ENCODE measurements around the gene KIDINS220. TPM values are rescaled to one million over a fixed set of nuclear protein-coding genes. Genes with fewer than 3 reads are reported as not detected.

The KIDINS220 gene
- total RNA-seq, 1 experiment from 2014 or later = 20.1 TPM

DNA sequence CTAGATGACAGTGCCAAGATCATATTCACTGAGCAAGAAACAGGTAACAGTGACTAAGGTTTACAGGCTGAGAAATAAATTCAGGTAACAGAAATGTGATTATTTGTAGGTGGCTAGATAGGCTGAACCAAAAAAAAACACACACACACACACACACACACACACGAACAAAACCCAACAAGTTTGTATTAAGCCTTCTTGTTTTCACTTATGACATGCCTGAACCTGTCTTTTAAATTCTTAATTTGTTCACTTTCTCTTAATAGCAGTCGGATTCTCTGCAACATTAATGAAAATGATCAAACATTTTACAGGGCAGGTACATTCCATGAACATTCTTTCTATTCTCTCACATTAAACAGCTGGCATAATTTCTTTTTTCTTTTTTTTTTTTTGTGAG lies 18.8 kb upstream of the KIDINS220 start:
- RAD21 ChIA-PET (ENCODE audit: low non-redundant PET in 1 of 2, low total read pairs in 2 of 2, uncharacterized antibody in 2 of 2, unreplicated experiment in 2 of 2) = no interaction called here
- BruUV-seq (replicated peaks) = no TSS peak
- TF ChIP-seq POLR2AphosphoS5 (IDR thresholded peaks at IDR 0.05; ENCODE audit: low read depth, low read length) = no peak
- no peak for TF ChIP-seq CBX3 (IDR thresholded peaks at IDR 0.05; ENCODE audit: low read depth)
- no peak for TF ChIP-seq POLR2A (IDR thresholded peaks at IDR 0.05; ENCODE audit: borderline replicate concordance, extremely low read depth, insufficient read depth, insufficient read length)
- no peak for TF ChIP-seq SRF (IDR thresholded peaks at IDR 0.05; ENCODE audit: low read depth)
- TF ChIP-seq, protein P1, sequence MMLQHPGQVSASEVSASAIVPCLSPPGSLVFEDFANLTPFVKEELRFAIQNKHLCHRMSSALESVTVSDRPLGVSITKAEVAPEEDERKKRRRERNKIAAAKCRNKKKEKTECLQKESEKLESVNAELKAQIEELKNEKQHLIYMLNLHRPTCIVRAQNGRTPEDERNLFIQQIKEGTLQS (IDR thresholded peaks at IDR 0.05) = no peak
- TF ChIP-seq ELF1 (IDR thresholded peaks at IDR 0.05; ENCODE audit: borderline replicate concordance, low read depth) = no peak

DNA sequence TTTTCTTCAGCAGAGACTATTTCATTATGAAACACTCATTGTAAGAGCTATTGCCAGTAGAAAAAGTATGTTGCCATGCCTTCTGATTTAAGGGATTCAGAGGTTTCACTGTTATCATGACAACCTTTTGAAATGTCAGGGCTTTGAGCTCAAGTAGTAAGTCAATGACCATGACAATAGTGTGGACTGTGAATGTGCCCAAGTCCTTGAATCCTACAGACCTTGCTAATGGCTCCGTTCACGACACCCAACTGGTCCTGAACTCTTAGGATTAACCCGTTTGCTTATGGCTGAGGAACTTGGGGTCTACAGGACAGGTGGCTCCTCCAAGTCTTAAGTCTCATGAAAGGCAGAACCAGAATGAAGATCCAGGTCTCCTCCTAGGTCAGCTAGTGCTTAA lies 17.6 kb upstream of the KIDINS220 start:
- no peak for DNase-seq (ENCODE audit: low read depth, low spot score)
- Histone ChIP-seq H3K4me3 (replicated peaks in 1 of 2; ENCODE audit: low read depth in 1 of 2, low read length in 2 of 2) (no peak overlapping the region), H3K4me1 (ENCODE audit: control insufficient read depth in 1 of 2, insufficient read depth in 2 of 2, low read length in 2 of 2) (0 out of 4 replicates have a peak, but pooled peaks cover 0 to 4% of the 10 kb centered on the region in 2 experiments), H3K27ac (ENCODE audit: low read depth, low read length) (no peak overlapping the region), H3K9me2 (ENCODE audit: insufficient read depth) (no peaks in the 10 kb centered on the region), H3K36me3 (ENCODE audit: control insufficient read depth in 1 of 2, insufficient read depth in 2 of 2, low read length in 2 of 2) (no peaks in the 10 kb centered on the region), H4K20me1 (ENCODE audit: insufficient read depth) (no peaks in the 10 kb centered on the region), H3K9me3 (ENCODE audit: control insufficient read depth in 1 of 2, insufficient read depth in 1 of 2, low read depth in 1 of 2, low read length in 2 of 2) (no peaks in the 10 kb centered on the region), H3K79me2 (ENCODE audit: insufficient read depth, low read length) (no peaks in the 10 kb centered on the region), H3K27me3 (ENCODE audit: insufficient read depth, low read length) (no peaks in the 10 kb centered on the region), H2AFZ (ENCODE audit: low read depth, low read length, poor library complexity, severe bottlenecking) (no peak overlapping the region), H3K4me2 (ENCODE audit: low read length) (no peak overlapping the region), H3K9ac (ENCODE audit: low read length) (no peak overlapping the region)
- RAD21 ChIA-PET (ENCODE audit: low non-redundant PET in 1 of 2, low total read pairs in 2 of 2, uncharacterized antibody in 2 of 2, unreplicated experiment in 2 of 2) = no interaction called here
- intact Hi-C loops (cut with micrococcal nuclease) = no loop called here
- no peak for ATAC-seq
- BruUV-seq (replicated peaks) = no TSS peak
- POLR2A ChIA-PET = no interaction called here
- CTCF ChIA-PET = no interaction called here
- TF ChIP-seq CEBPB (IDR thresholded peaks at IDR 0.05; ENCODE audit: low read depth) (no peak), ZFX (IDR thresholded peaks at IDR 0.05) (no peak), EZH2phosphoT487 (IDR thresholded peaks at IDR 0.05; ENCODE audit: borderline replicate concordance) (no peak), RAD21 (IDR thresholded peaks at IDR 0.05; ENCODE audit: low read depth) (no peak), JUND (IDR thresholded peaks at IDR 0.05) (no peak), EGR1 (IDR thresholded peaks at IDR 0.05; ENCODE audit: low read depth) (no peak), SP1 (IDR thresholded peaks at IDR 0.05; ENCODE audit: low read depth) (no peak), ELF1 (IDR thresholded peaks at IDR 0.05; ENCODE audit: borderline replicate concordance, low read depth) (no peak), POLR2A (IDR thresholded peaks at IDR 0.05; ENCODE audit: borderline replicate concordance, extremely low read depth, insufficient read depth, insufficient read length) (no peak), TCF7L2 (IDR thresholded peaks at IDR 0.05; ENCODE audit: borderline replicate concordance, extremely low read depth, insufficient read depth, insufficient read length) (no peak), CBX3 (IDR thresholded peaks at IDR 0.05; ENCODE audit: low read depth) (no peak)
- TF ChIP-seq, protein P2, sequence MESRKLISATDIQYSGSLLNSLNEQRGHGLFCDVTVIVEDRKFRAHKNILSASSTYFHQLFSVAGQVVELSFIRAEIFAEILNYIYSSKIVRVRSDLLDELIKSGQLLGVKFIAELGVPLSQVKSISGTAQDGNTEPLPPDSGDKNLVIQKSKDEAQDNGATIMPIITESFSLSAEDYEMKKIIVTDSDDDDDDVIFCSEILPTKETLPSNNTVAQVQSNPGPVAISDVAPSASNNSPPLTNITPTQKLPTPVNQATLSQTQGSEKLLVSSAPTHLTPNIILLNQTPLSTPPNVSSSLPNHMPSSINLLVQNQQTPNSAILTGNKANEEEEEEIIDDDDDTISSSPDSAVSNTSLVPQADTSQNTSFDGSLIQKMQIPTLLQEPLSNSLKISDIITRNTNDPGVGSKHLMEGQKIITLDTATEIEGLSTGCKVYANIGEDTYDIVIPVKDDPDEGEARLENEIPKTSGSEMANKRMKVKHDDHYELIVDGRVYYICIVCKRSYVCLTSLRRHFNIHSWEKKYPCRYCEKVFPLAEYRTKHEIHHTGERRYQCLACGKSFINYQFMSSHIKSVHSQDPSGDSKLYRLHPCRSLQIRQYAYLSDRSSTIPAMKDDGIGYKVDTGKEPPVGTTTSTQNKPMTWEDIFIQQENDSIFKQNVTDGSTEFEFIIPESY (IDR thresholded peaks at IDR 0.05; ENCODE audit: extremely low read depth, insufficient replicate concordance, low read length) = no peak
- TF ChIP-seq, protein P3, sequence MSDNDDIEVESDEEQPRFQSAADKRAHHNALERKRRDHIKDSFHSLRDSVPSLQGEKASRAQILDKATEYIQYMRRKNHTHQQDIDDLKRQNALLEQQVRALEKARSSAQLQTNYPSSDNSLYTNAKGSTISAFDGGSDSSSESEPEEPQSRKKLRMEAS (IDR thresholded peaks at IDR 0.05) = no peak
- TF ChIP-seq, protein P4, sequence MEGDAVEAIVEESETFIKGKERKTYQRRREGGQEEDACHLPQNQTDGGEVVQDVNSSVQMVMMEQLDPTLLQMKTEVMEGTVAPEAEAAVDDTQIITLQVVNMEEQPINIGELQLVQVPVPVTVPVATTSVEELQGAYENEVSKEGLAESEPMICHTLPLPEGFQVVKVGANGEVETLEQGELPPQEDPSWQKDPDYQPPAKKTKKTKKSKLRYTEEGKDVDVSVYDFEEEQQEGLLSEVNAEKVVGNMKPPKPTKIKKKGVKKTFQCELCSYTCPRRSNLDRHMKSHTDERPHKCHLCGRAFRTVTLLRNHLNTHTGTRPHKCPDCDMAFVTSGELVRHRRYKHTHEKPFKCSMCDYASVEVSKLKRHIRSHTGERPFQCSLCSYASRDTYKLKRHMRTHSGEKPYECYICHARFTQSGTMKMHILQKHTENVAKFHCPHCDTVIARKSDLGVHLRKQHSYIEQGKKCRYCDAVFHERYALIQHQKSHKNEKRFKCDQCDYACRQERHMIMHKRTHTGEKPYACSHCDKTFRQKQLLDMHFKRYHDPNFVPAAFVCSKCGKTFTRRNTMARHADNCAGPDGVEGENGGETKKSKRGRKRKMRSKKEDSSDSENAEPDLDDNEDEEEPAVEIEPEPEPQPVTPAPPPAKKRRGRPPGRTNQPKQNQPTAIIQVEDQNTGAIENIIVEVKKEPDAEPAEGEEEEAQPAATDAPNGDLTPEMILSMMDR (IDR thresholded peaks at IDR 0.05 in 2 of 3, conservative IDR thresholded peaks at IDR 0.05 in 1 of 3; ENCODE audit: borderline replicate concordance in 1 of 3, insufficient read depth in 1 of 3, low read depth in 2 of 3, low read length in 2 of 3) = no peak

More for the DNA sequence above, 18.8 kb upstream of the KIDINS220 start:
- Histone ChIP-seq H3K9ac (ENCODE audit: low read length) (no peak overlapping the region), H3K4me2 (ENCODE audit: low read length) (no peak overlapping the region), H3K9me2 (ENCODE audit: insufficient read depth) (no peaks in the 10 kb centered on the region), H2AFZ (ENCODE audit: low read depth, low read length, poor library complexity, severe bottlenecking) (no peak overlapping the region), H3K79me2 (ENCODE audit: insufficient read depth, low read length) (no peaks in the 10 kb centered on the region), H3K27ac (ENCODE audit: low read depth, low read length) (no peak overlapping the region), H4K20me1 (ENCODE audit: insufficient read depth) (no peaks in the 10 kb centered on the region), H3K4me3 (replicated peaks in 1 of 2; ENCODE audit: low read depth in 1 of 2, low read length in 2 of 2) (no peak overlapping the region), H3K27me3 (ENCODE audit: insufficient read depth, low read length) (no peaks in the 10 kb centered on the region), H3K4me1 (ENCODE audit: control insufficient read depth in 1 of 2, insufficient read depth in 2 of 2, low read length in 2 of 2) (0 out of 4 replicates have a peak, but pooled peaks cover 0 to 4% of the 10 kb centered on the region in 2 experiments), H3K36me3 (ENCODE audit: control insufficient read depth in 1 of 2, insufficient read depth in 2 of 2, low read length in 2 of 2) (no peaks in the 10 kb centered on the region), H3K9me3 (ENCODE audit: control insufficient read depth in 1 of 2, insufficient read depth in 1 of 2, low read depth in 1 of 2, low read length in 2 of 2) (no peaks in the 10 kb centered on the region)
- ChIA-PET POLR2A (no interaction called here), CTCF (no interaction called here)
- no peak for ATAC-seq
- intact Hi-C loops (cut with micrococcal nuclease) = no loop called here
- DNase-seq (ENCODE audit: low read depth, low spot score) = no peak
